Left cardiac atrium (tissue), 4 donors: Measurements from ENCODE around the gene GAGE2A. TPM values are rescaled to one million over a fixed set of nuclear protein-coding genes. Genes with fewer than 3 reads are reported as not detected.
"Not testable (repeated sequence)": the region's sequence is repeated elsewhere in the genome, so short reads cannot be mapped to it uniquely, and the experiment has no call there.

Experiments
- ATAC-seq, 2 donors: fragments of 200-7000 bp; cut with Tn5 transposase; one replicate each; pipeline ENCODE4 v1.9.1; 2020; ENCODE audit warnings: mild to moderate bottlenecking in 2 of 2, moderate library complexity in 2 of 2
- DNase-seq: peaks from one replicate; pipeline ENCODE4 v3.0.0-alpha.2; 2020
- intact Hi-C, 2 donors: fragments of 100-400 bp; cut with DNase I; formaldehyde crosslinking; loops; one replicate each; pipeline versions ENCODE4 v1.14.1 to v1.15.1; 2022 to 2023
- long read RNA-seq: library from polyadenylated mRNA; unstranded; transcript quantifications from one replicate; pipeline ENCODE4 v2.0.0, GENCODE V29; 2021
- total RNA-seq, 2 donors: library from RNA; stranded (reverse); fragmentation: NEBNext Ultra II Directional; extraction: Animal tissue kit (Norgen Biotek cat#: 25700); gene quantifications; one replicate each; pipeline ENCODE4 v1.2.1, GENCODE V29; 2021
- donor health status: DM: no; HTN: yes; CAD: no.
- donor health status: DM: no; HTN: yes; CAD: no; lungs with severe emphysema.
- donor health status: DM: yes; HTN: yes; CAD: no.
- donor health status: Dilated cardiomyopathy.

GAGE2A gene, protein sequence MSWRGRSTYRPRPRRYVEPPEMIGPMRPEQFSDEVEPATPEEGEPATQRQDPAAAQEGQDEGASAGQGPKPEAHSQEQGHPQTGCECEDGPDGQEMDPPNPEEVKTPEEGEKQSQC
- not detected for total RNA-seq
- long read RNA-seq, result 0 reads

DNA sequence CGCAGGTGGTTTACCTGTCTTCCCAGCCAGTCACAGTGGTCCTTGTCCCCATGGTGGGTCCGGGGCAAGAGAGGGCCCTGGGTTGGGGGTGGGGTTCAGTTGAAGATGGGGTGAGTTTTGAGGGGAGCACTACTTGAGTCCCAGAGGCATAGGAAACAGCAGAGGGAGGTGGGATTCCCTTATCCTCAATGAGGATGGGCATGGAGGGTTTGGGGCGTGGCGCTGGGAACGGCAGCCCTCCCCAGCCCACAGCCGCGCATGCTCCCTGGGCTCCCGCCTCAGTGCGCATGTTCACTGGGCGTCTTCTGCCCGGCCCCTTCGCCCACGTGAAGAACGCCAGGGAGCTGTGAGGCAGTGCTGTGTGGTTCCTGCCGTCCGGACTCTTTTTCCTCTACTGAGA is at the start of gene GAGE2A:
TSS of gene GAGE2A (plus strand) at position 301 of the 400 bp plus-strand sequence. CDS start 1,155 bp downstream, outside the sequence.
- intact Hi-C loops, ATAC-seq, DNase-seq: not testable (repeated sequence)

DNA sequence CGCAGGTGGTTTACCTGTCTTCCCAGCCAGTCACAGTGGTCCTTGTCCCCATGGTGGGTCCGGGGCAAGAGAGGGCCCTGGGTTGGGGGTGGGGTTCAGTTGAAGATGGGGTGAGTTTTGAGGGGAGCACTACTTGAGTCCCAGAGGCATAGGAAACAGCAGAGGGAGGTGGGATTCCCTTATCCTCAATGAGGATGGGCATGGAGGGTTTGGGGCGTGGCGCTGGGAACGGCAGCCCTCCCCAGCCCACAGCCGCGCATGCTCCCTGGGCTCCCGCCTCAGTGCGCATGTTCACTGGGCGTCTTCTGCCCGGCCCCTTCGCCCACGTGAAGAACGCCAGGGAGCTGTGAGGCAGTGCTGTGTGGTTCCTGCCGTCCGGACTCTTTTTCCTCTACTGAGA is 47.9 kb upstream of the GAGE2A start, which contains the start of gene GAGE12D:
TSS of gene GAGE12D (plus strand) at position 301 of the 400 bp plus-strand sequence. CDS start 1,155 bp downstream, outside the sequence.
- intact Hi-C loops, DNase-seq, ATAC-seq: not testable (repeated sequence)

DNA sequence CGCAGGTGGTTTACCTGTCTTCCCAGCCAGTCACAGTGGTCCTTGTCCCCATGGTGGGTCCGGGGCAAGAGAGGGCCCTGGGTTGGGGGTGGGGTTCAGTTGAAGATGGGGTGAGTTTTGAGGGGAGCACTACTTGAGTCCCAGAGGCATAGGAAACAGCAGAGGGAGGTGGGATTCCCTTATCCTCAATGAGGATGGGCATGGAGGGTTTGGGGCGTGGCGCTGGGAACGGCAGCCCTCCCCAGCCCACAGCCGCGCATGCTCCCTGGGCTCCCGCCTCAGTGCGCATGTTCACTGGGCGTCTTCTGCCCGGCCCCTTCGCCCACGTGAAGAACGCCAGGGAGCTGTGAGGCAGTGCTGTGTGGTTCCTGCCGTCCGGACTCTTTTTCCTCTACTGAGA is 38.3 kb upstream of the GAGE2A start, which contains the start of gene GAGE12E:
TSS of gene GAGE12E (plus strand) at position 301 of the 400 bp plus-strand sequence. CDS start 1,155 bp downstream, outside the sequence.
- DNase-seq, intact Hi-C loops, ATAC-seq: not testable (repeated sequence)

DNA sequence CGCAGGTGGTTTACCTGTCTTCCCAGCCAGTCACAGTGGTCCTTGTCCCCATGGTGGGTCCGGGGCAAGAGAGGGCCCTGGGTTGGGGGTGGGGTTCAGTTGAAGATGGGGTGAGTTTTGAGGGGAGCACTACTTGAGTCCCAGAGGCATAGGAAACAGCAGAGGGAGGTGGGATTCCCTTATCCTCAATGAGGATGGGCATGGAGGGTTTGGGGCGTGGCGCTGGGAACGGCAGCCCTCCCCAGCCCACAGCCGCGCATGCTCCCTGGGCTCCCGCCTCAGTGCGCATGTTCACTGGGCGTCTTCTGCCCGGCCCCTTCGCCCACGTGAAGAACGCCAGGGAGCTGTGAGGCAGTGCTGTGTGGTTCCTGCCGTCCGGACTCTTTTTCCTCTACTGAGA is 28.8 kb upstream of the GAGE2A start, which contains the start of gene GAGE12F:
TSS of gene GAGE12F (plus strand) at position 301 of the 400 bp plus-strand sequence. CDS start 1,155 bp downstream, outside the sequence.
- ATAC-seq, DNase-seq, intact Hi-C loops: not testable (repeated sequence)

DNA sequence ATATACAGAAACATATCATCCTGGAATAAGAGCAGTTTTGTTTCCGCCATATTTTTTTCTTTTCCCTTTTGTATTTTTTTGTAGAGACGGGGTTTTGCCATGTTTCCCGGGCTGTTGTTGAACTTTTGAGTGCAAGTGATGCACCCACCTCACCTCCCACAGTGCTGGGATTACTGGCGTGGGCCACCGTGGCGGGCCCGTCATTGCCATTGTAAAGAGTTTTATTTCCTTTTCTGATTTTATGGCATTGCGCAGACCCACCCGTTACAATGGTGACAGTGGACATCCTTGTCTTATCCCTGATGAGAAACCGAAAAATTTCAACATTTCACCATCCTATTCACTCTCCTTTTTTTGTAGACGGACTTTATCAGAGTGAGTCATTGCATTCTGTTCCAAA is 20.6 kb upstream of the GAGE2A start:
- ATAC-seq, intact Hi-C loops, DNase-seq: not testable (repeated sequence)

DNA sequence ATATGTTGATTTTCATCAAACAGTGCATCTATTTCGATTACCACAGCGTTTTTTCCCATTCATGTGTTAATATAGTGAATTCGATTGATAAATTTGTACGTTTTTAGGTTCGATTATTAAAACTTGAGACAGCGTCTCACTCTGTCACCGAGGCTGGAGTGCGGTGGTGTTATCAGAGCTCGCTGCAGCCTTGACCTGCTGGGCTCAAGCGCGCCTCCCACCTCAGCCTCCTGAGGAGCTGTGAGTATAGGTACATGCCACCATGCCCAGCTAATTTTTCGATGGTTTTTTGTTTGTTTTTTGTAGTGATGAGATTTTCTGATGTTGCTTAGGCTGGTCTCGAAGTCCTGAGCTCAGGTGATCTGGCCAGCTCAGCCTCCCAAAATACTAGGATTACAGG is 20.1 kb upstream of the GAGE2A start:
- intact Hi-C loops, ATAC-seq, DNase-seq: not testable (repeated sequence)

DNA sequence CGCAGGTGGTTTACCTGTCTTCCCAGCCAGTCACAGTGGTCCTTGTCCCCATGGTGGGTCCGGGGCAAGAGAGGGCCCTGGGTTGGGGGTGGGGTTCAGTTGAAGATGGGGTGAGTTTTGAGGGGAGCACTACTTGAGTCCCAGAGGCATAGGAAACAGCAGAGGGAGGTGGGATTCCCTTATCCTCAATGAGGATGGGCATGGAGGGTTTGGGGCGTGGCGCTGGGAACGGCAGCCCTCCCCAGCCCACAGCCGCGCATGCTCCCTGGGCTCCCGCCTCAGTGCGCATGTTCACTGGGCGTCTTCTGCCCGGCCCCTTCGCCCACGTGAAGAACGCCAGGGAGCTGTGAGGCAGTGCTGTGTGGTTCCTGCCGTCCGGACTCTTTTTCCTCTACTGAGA is 19.2 kb upstream of the GAGE2A start, which contains the start of gene GAGE12G:
TSS of gene GAGE12G (plus strand) at position 301 of the 400 bp plus-strand sequence. CDS start 1,155 bp downstream, outside the sequence.
- ATAC-seq, intact Hi-C loops, DNase-seq: not testable (repeated sequence)

DNA sequence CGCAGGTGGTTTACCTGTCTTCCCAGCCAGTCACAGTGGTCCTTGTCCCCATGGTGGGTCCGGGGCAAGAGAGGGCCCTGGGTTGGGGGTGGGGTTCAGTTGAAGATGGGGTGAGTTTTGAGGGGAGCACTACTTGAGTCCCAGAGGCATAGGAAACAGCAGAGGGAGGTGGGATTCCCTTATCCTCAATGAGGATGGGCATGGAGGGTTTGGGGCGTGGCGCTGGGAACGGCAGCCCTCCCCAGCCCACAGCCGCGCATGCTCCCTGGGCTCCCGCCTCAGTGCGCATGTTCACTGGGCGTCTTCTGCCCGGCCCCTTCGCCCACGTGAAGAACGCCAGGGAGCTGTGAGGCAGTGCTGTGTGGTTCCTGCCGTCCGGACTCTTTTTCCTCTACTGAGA is 9.6 kb upstream of the GAGE2A start, which contains the start of gene GAGE12H:
TSS of gene GAGE12H (plus strand) at position 301 of the 400 bp plus-strand sequence. CDS start 1,155 bp downstream, outside the sequence.
- ATAC-seq, DNase-seq, intact Hi-C loops: not testable (repeated sequence)

DNA sequence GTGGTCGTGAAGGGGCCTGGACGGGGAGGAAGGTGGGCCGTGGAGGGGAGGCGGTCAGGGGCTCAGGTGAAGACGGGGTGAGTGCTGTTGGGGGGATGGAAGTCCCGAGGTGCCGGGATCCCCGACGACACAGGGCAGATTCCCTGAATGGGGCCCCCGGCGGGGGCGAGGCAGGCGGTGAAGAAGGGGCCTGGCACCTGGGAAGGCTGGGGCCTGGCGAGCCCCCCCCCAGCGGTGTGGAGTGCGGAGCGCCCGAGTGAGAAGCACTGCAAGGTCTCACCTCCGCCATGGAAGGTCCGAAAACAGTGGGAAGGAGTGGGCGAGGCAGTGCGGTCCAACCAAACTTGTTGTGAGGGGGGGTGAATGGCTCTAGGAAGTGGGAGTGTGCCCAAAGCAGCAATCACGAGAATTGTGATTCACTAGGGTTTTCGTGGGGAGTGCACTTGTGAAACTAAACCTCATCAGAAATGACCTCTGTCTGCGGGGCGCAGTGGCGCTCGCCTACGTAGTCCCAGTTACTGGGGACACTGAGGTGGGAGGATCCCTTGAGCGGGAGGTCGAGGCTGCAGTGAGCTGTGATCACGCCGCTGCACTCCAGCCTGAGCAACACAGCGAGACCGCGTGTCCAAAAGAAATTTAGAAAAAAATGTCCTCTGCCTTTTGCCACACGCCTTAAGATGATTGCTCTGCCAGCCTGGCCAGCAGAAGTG is 628 bp downstream of the GAGE2A start:
- peak; percentile 23 for DNase-seq
- ATAC-seq, intact Hi-C loops: not testable (repeated sequence)

DNA sequence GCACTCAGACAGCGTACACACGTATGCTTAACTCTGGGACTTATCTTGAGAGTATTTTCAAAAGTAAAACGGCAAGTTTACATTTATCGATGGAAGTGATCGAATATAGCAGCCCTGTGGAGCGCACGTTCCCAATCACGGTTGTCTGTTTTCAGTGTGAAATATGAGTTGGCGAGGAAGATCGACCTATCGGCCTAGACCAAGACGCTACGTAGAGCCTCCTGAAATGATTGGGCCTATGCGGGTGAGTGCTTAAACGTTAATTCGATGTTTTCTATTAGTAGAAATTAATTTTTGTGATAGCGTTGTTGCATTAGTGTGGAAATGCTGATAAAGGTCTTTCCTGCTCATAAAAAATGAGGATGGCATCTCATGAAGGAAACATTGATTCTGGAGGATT is 1.2 kb downstream of the GAGE2A start:
- ATAC-seq, intact Hi-C loops, DNase-seq: not testable (repeated sequence)

DNA sequence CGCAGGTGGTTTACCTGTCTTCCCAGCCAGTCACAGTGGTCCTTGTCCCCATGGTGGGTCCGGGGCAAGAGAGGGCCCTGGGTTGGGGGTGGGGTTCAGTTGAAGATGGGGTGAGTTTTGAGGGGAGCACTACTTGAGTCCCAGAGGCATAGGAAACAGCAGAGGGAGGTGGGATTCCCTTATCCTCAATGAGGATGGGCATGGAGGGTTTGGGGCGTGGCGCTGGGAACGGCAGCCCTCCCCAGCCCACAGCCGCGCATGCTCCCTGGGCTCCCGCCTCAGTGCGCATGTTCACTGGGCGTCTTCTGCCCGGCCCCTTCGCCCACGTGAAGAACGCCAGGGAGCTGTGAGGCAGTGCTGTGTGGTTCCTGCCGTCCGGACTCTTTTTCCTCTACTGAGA is 9.4 kb downstream of the GAGE2A start, which contains the start of gene GAGE1:
TSS of gene GAGE1 (plus strand) at position 301 of the 400 bp plus-strand sequence. CDS start 1,155 bp downstream, outside the sequence.
- DNase-seq, intact Hi-C loops, ATAC-seq: not testable (repeated sequence)

DNA sequence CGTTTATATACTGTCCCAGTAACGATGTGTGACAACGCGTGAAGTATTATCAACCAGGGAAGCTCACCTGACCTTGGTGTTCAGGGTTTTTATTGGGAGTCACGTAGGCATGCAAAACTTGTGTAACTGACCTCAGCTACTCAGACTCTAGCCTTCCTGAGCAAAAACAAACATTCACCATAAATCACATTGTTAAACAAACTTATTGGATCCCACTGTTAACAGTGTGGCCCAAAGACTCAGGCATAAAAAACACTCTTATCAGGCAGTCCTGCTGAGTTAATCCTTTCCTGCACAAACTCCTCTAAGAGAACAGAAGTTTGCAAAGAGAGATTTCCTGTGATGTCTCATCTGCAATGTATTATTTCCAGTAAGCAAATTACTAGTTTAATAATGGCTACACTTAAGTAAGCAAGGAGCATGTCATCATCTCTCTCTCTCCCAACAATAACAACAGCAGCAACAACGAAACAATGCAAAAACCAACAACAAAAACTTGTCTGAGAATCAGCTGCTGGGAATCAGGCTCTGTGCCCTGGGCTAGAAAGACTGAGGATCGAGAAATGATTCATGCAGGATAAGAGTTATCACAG is 21.5 kb downstream of the GAGE2A start:
- DNase-seq (no peak), ATAC-seq (no peak)
- intact Hi-C loops, result no loop called here

DNA sequence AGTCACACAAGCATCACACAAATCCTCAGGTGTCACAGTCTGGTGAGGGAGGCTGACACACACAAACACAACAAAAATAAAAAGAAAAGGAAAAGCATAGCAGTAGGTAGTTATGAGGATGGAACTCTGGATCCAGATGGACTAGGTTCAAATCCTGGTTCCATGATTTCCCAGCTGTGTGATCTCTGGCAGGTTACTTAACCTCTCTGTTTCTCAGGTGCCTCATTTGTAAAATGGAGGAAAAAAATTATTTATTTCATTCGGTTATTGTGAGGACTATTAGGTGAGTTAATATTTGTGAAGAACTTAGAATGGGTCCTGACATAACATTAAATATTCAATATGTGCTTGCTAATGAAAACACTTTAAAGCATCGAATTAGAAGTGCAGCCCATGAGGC is 29.3 kb downstream of the GAGE2A start:
- intact Hi-C loops, result no loop called here
- DNase-seq (no peak), ATAC-seq (no peak)

DNA sequence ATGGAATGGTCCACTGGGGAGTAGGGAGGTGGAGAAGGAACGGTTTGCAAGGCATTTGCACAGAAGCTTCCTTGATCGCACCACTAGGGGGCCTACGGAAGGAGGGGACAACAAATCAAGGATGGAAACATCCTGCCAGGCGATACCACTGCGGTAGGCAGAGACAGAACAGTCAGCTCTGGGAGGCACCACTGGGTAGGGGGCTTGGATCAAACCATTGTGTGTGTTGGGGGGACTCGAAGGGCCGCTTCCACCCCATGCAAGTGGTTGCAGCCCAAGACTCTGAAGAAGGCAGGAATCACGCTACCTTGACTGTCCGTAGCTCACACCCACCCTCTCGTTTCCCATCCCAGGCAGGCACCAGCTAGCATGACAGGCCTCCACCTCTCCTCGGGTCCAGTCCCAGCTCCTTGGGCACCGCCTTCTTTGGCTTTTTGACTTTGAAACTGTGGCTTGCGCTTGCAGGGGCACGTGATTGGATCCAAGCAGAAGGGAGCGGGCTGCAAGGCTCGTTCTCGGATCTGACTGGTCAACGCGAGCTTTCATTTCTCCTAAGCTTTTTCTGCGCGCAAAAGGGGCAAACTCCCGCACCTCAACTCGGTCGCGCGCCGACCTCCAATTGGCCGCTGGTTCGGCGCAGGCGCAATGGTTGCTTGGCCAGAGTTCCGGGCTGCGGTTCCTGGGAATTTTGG is 37.9 kb downstream of the GAGE2A start:
- intact Hi-C loops, result no loop called here
- DNase-seq (no peak), ATAC-seq (no peak)

DNA sequence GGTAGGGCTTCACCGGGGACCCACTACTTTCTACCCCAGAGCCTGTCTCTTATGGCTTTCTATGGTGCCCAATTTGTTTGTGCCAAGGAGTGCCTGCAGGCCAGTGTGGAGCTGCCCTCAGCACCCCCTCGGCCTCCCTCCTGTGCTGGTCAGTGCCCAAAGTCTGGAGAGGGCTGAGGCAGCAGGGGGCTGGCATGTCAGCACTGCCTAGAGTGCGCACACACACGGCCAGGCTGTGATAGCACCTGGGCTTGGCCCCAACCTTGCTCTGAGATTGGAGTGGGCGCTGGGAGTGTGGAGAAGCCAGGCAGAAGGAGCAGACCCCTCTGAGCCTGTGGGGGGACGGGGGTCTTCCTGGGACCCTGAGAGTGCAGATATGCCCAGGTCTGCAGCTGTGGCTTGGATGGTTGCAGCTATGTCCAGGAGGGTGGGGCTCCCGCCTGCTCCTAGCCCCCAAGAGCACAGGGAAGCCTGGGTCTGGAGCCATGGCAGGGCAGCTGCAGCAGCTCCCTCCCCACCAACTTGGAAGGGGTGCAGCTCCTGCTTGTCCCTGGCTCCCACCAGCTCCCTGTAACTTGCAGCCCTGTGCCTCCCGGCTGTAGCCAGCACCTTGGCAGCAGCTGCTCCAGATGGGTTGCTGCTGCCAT is 55.8 kb downstream of the GAGE2A start:
- DNase-seq, result no peak
- no peak for ATAC-seq
- intact Hi-C loops, result no loop called here
